IgD-negative memory B cell (primary cell): ENCODE measurements around the gene SNPH. TPM values are rescaled to one million over a fixed set of nuclear protein-coding genes. Genes with fewer than 3 reads are reported as not detected.
"Not testable (repeated sequence)": the region's sequence is repeated elsewhere in the genome, so short reads cannot be mapped to it uniquely, and the experiment has no call there.

Source experiments
- H3K27ac Mint-ChIP-seq, 3 donors: one replicate each; pipeline ENCODE4 v1.8.0; 2020 to 2022; ENCODE audit warnings: mild to moderate bottlenecking in 3 of 3, mixed read lengths in 3 of 3, moderate library complexity in 1 of 3
- H3K27me3 Mint-ChIP-seq: one replicate; pipeline ENCODE4 v1.8.0; 2021; ENCODE audit warnings: mixed read lengths
- H3K36me3 Mint-ChIP-seq: one replicate; pipeline ENCODE4 v1.8.0; 2020; ENCODE audit warnings: mild to moderate bottlenecking, mixed read lengths
- H3K4me1 Mint-ChIP-seq, 3 donors: one replicate each; pipeline ENCODE4 v1.8.0; 2020 to 2022; ENCODE audit warnings: mixed read lengths in 3 of 3, mild to moderate bottlenecking in 1 of 3
- H3K4me3 Mint-ChIP-seq, 4 donors: one replicate each; pipeline ENCODE4 v1.8.0; 2020 to 2022; ENCODE audit warnings: mild to moderate bottlenecking in 4 of 4, mixed read lengths in 4 of 4, moderate library complexity in 3 of 4
- H3K9me3 Mint-ChIP-seq, 3 donors: one replicate each; pipeline ENCODE4 v1.8.0; 2020 to 2021; ENCODE audit warnings: mixed read lengths in 3 of 3, mild to moderate bottlenecking in 1 of 3
- polyA plus RNA-seq: library from polyadenylated mRNA; unstranded; fragments of 300-500 nt; fragmentation: Illumina TruSeq; gene quantifications from one replicate; pipeline ENCODE4 v1.2.3, GENCODE V29; 2021

SNPH gene
- polyA plus RNA-seq, 1 donor from 2014 or later: 1.3 TPM

- H3K4me1 Mint-ChIP-seq: no peaks in the 10 kb centered on the region
- no peaks in the 10 kb centered on the region for H3K36me3 Mint-ChIP-seq
- H3K27me3 Mint-ChIP-seq: peaks cover 13% of the 10 kb centered on the region
- no peaks in the 10 kb centered on the region for H3K9me3 Mint-ChIP-seq
- H3K27ac Mint-ChIP-seq: no peak overlapping the region
- H3K4me3 Mint-ChIP-seq: no peak overlapping the region
These were observed 20.5 kb upstream of the SNPH start for GRCh38 chr20:1245578-1245977.

- H3K9me3 Mint-ChIP-seq: no peaks in the 10 kb centered on the region
- H3K27me3 Mint-ChIP-seq: peaks cover 4% of the 10 kb centered on the region
- H3K4me1 Mint-ChIP-seq: no peaks in the 10 kb centered on the region
- H3K36me3 Mint-ChIP-seq: no peaks in the 10 kb centered on the region
- no peak overlapping the region for H3K27ac Mint-ChIP-seq
- H3K4me3 Mint-ChIP-seq: no peak overlapping the region
These were observed 18.4 kb upstream of the SNPH start for GRCh38 chr20:1247689-1248088.

GRCh38 chr20:1250282-1250681 lies 15.8 kb upstream of the SNPH start:
- H3K36me3 Mint-ChIP-seq, H3K9me3 Mint-ChIP-seq, H3K27ac Mint-ChIP-seq: not testable (repeated sequence)

GRCh38 chr20:1252416-1252815 lies 13.7 kb upstream of the SNPH start:
- no peak overlapping the region for H3K4me3 Mint-ChIP-seq
- no peaks in the 10 kb centered on the region for H3K36me3 Mint-ChIP-seq
- H3K4me1 Mint-ChIP-seq: no peaks in the 10 kb centered on the region
- H3K27me3 Mint-ChIP-seq: peaks cover 5% of the 10 kb centered on the region
- H3K9me3 Mint-ChIP-seq: no peaks in the 10 kb centered on the region
- no peak overlapping the region for H3K27ac Mint-ChIP-seq

More at GRCh38 chr20:1250282-1250681, 15.8 kb upstream of the SNPH start:
- H3K4me1 Mint-ChIP-seq, H3K4me3 Mint-ChIP-seq, H3K27me3 Mint-ChIP-seq: not testable (repeated sequence)

GRCh38 chr20:1254254-1254653 lies 11.8 kb upstream of the SNPH start:
- H3K4me1 Mint-ChIP-seq: no peaks in the 10 kb centered on the region
- no peak overlapping the region for H3K4me3 Mint-ChIP-seq
- no peaks in the 10 kb centered on the region for H3K9me3 Mint-ChIP-seq
- H3K36me3 Mint-ChIP-seq: no peaks in the 10 kb centered on the region
- peaks cover 5% of the 10 kb centered on the region for H3K27me3 Mint-ChIP-seq
- no peak overlapping the region for H3K27ac Mint-ChIP-seq

- Mint-ChIP-seq H3K27me3 (peaks cover 5% of the 10 kb centered on the region), H3K9me3 (no peaks in the 10 kb centered on the region), H3K36me3 (no peaks in the 10 kb centered on the region), H3K27ac (no peak overlapping the region), H3K4me1 (no peaks in the 10 kb centered on the region), H3K4me3 (no peak overlapping the region)
These were observed 10.4 kb upstream of the SNPH start for GRCh38 chr20:1255675-1256074.

GRCh38 chr20:1263853-1264252 lies 2.2 kb upstream of the SNPH start:
- Mint-ChIP-seq H3K4me1 (peaks cover 5 to 14% (median 10%) of the 10 kb centered on the region in 3 donors), H3K9me3 (no peaks in the 10 kb centered on the region), H3K36me3 (no peaks in the 10 kb centered on the region), H3K27me3 (peaks cover 2% of the 10 kb centered on the region), H3K4me3 (peak overlapping the region in 1 of 4 donors; percentile 26), H3K27ac (no peak overlapping the region)

- H3K9me3 Mint-ChIP-seq: no peaks in the 10 kb centered on the region
- peaks cover 5 to 14% (median 10%) of the 10 kb centered on the region in 3 donors for H3K4me1 Mint-ChIP-seq
- H3K27ac Mint-ChIP-seq: no peak overlapping the region
- peak overlapping the region in 1 of 4 donors; percentile 70 for H3K4me3 Mint-ChIP-seq
- peaks cover 2% of the 10 kb centered on the region for H3K27me3 Mint-ChIP-seq
- no peaks in the 10 kb centered on the region for H3K36me3 Mint-ChIP-seq
These were observed 1.4 kb upstream of the SNPH start for GRCh38 chr20:1264727-1265126.

GRCh38 chr20:1265226-1265915 lies 723 bp upstream of the SNPH start:
- no peaks in the 10 kb centered on the region for H3K9me3 Mint-ChIP-seq
- H3K27ac Mint-ChIP-seq: peak overlapping the region in 2 of 3 donors; percentile 61 to 89
- peaks cover 5 to 14% (median 10%) of the 10 kb centered on the region in 3 donors for H3K4me1 Mint-ChIP-seq
- peak overlapping the region; percentile 70 to 97 (median 87) for H3K4me3 Mint-ChIP-seq
- peaks cover 2% of the 10 kb centered on the region for H3K27me3 Mint-ChIP-seq
- H3K36me3 Mint-ChIP-seq: no peaks in the 10 kb centered on the region

GRCh38 chr20:1265916-1266166 lies 253 bp upstream of the SNPH start:
- Mint-ChIP-seq H3K4me1 (peaks cover 5 to 14% (median 10%) of the 10 kb centered on the region in 3 donors), H3K9me3 (no peaks in the 10 kb centered on the region), H3K27ac (peak overlapping the region in 2 of 3 donors; percentile 61 to 89), H3K4me3 (peak overlapping the region; percentile 51 to 97 (median 86)), H3K36me3 (no peaks in the 10 kb centered on the region), H3K27me3 (peaks cover under 1% of the 10 kb centered on the region)

- H3K4me3 Mint-ChIP-seq: peak overlapping the region; percentile 74 to 91 (median 88)
- peaks cover 5 to 14% (median 10%) of the 10 kb centered on the region in 3 donors for H3K4me1 Mint-ChIP-seq
- H3K27ac Mint-ChIP-seq: peak overlapping the region in 2 of 3 donors; percentile 67 to 69
- no peaks in the 10 kb centered on the region for H3K36me3 Mint-ChIP-seq
- no peaks in the 10 kb centered on the region for H3K9me3 Mint-ChIP-seq
- H3K27me3 Mint-ChIP-seq: no peaks in the 10 kb centered on the region
These were observed 1.1 kb downstream of the SNPH start for GRCh38 chr20:1267161-1267560.

GRCh38 chr20:1267809-1268374 lies 1.8 kb downstream of the SNPH start:
- Mint-ChIP-seq H3K36me3 (no peaks in the 10 kb centered on the region), H3K4me3 (peak overlapping the region in 2 of 4 donors; percentile 74 to 91), H3K27ac (no peak overlapping the region), H3K27me3 (no peaks in the 10 kb centered on the region), H3K9me3 (no peaks in the 10 kb centered on the region), H3K4me1 (peaks cover 5 to 14% (median 10%) of the 10 kb centered on the region in 3 donors)

- no peaks in the 10 kb centered on the region for H3K9me3 Mint-ChIP-seq
- H3K4me3 Mint-ChIP-seq: peak overlapping the region in 1 of 4 donors; percentile 40
- H3K27ac Mint-ChIP-seq: no peak overlapping the region
- H3K27me3 Mint-ChIP-seq: no peaks in the 10 kb centered on the region
- peaks cover 5 to 14% (median 10%) of the 10 kb centered on the region in 3 donors for H3K4me1 Mint-ChIP-seq
- no peaks in the 10 kb centered on the region for H3K36me3 Mint-ChIP-seq
These were observed 3.1 kb downstream of the SNPH start for GRCh38 chr20:1269235-1269634.

- peak overlapping the region in 1 of 4 donors; percentile 40 for H3K4me3 Mint-ChIP-seq
- no peaks in the 10 kb centered on the region for H3K27me3 Mint-ChIP-seq
- peaks cover 4 to 13% (median 8%) of the 10 kb centered on the region in 3 donors for H3K4me1 Mint-ChIP-seq
- H3K36me3 Mint-ChIP-seq: no peaks in the 10 kb centered on the region
- no peaks in the 10 kb centered on the region for H3K9me3 Mint-ChIP-seq
- no peak overlapping the region for H3K27ac Mint-ChIP-seq
These were observed 3.8 kb downstream of the SNPH start for GRCh38 chr20:1269850-1270249.

- H3K36me3 Mint-ChIP-seq: no peaks in the 10 kb centered on the region
- no peaks in the 10 kb centered on the region for H3K9me3 Mint-ChIP-seq
- no peak overlapping the region for H3K27ac Mint-ChIP-seq
- H3K27me3 Mint-ChIP-seq: no peaks in the 10 kb centered on the region
- H3K4me1 Mint-ChIP-seq: no peaks in the 10 kb centered on the region
- no peak overlapping the region for H3K4me3 Mint-ChIP-seq
These were observed 6.4 kb downstream of the SNPH start for GRCh38 chr20:1272368-1273100.
